H54 (cell line): Measurements from ENCODE around the gene DDIAS.

Experiments used
- DNase-seq: peaks from one replicate; pipeline ENCODE4 v3.0.0; 2011; ENCODE audit warnings: low spot score, mixed read lengths; ENCODE audit not compliant: insufficient read length
- FAIRE-seq: peaks from 3 replicates; lab custom pipeline; 2011; peaks lifted over from hg19 to GRCh38; lab: Jason Lieb, UNC
- POLR2A ChIP-seq: IDR thresholded peaks from 2 replicates; pipeline ENCODE4 v1.6.1; 2011; ENCODE audit warnings: low read depth, mild to moderate bottlenecking, low read length

DDIAS gene

DNA sequence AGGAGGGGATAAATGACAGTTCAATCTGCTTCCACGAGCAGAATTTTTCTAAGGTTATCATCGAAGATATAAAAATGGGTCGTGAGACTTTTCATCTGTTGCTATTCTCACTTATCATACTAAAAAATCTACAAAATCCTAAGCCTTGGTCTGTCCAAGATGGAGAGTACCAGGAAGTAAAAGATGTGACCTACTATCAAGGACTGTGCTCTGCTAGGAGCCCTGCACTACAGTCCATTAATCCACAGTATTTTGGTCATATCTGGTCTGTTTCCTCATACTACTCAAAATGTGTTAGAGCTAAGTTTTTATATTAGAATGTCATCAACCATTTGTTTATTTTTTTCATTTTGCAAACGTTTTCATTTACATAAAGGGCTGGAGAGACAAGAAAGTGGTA is 79.4 kb downstream of the DDIAS start:
- DNase-seq, result no peak
- no peak for TF ChIP-seq POLR2A

DNA sequence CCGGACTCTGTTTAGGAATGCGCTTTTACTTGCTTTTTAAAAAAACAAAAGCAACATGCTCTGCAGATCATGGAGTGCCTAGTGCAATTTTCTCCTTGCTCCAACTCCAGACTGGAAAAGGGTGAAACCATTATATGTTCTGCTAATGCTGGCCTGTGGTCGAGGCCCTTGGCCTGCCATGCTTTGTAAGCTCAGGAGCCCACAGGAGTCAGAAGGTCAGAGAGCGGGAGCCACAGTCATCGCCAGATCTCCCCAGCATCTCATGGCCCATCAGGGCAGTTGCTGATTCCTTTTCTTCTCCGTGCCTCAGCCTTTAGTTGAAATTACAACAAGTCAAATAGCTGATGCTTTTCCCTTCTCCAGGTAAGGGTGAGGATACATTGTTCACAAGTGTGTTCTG is 80.3 kb downstream of the DDIAS start:
- no peak for TF ChIP-seq POLR2A
- DNase-seq, result no peak

More for the DNA sequence above, 79.4 kb downstream of the DDIAS start:
- FAIRE-seq, result no peak

More for the DNA sequence above, 80.3 kb downstream of the DDIAS start:
- FAIRE-seq, result no peak
